Measurements from ENCODE around the gene SUSD4. TPM values are rescaled to one million over a fixed set of nuclear protein-coding genes. Genes with fewer than 3 reads are reported as not detected.

The SUSD4 gene
- total and polyA plus RNA-seq, 2 of the 4 experiments (the other 2 are of a cell fraction), result 1.8 to 2.7 TPM

DNA sequence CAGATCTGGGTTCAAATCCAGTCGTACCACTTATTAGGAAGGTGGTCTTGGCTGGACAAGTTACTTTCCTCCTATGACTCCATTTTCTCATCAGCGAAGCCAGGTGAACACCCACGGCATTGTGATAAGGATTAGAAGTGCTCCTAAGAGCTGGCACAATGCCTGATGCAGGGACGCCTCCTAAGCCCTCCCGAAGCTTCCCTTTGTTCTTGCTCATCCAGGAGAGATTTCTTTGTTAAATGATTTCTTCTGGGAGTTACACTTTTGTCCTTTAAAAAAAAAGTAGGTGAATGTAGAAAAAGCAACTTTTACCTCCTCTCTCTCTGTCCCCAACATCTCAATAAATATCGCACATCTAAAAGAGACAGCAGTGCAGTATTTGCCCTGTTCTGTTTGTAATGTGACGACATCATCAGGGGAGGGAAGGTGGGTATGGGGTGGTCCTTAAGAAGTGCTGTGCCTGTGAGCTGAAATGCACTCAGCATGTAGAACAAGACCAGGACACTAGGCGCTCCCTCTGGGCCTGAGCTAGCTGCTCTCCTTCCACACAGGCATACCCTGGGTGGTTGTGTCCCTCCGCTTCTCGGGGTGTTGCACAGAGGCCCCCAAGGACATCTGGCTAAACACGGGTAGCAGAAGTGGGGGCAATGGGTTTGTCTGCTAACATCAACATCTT is 43.9 kb downstream of the SUSD4 start:
- H4K20me1 ChIP-seq (ENCODE audit: insufficient read depth, low read length), result no peaks in the 10 kb centered on the region
- H2BK15ac ChIP-seq (ENCODE audit: low read depth, low read length), result no peak overlapping the region
- H3K79me1 ChIP-seq (ENCODE audit: low read depth in 1 of 2, low read length in 2 of 2), result no peaks in the 10 kb centered on the region
- no peak overlapping the region for H4K5ac ChIP-seq (ENCODE audit: low read depth, low read length)
- no peak for TF ChIP-seq FOS (IDR thresholded peaks at IDR 0.05; ENCODE audit: low read depth, low read length)
- TF ChIP-seq RFX5 (IDR thresholded peaks at IDR 0.05; ENCODE audit: low read depth, low read length), result no peak
- TF ChIP-seq POLR2A (IDR thresholded peaks at IDR 0.05; ENCODE audit: low read depth, low read length), result no peak
- TF ChIP-seq SMC3 (IDR thresholded peaks at IDR 0.05; ENCODE audit: low read depth, low read length), result no peak
- TF ChIP-seq MAZ (IDR thresholded peaks at IDR 0.05; ENCODE audit: borderline replicate concordance, low read depth, low read length), result no peak
- TF ChIP-seq, protein P1, sequence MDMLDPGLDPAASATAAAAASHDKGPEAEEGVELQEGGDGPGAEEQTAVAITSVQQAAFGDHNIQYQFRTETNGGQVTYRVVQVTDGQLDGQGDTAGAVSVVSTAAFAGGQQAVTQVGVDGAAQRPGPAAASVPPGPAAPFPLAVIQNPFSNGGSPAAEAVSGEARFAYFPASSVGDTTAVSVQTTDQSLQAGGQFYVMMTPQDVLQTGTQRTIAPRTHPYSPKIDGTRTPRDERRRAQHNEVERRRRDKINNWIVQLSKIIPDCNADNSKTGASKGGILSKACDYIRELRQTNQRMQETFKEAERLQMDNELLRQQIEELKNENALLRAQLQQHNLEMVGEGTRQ (IDR thresholded peaks at IDR 0.05; ENCODE audit: low read depth, low read length), result no peak
- TF ChIP-seq, protein P2, sequence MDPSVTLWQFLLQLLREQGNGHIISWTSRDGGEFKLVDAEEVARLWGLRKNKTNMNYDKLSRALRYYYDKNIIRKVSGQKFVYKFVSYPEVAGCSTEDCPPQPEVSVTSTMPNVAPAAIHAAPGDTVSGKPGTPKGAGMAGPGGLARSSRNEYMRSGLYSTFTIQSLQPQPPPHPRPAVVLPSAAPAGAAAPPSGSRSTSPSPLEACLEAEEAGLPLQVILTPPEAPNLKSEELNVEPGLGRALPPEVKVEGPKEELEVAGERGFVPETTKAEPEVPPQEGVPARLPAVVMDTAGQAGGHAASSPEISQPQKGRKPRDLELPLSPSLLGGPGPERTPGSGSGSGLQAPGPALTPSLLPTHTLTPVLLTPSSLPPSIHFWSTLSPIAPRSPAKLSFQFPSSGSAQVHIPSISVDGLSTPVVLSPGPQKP (IDR thresholded peaks at IDR 0.05; ENCODE audit: borderline replicate concordance, low read depth, low read length), result no peak
- no peak for TF ChIP-seq RAD21 (IDR thresholded peaks at IDR 0.05; ENCODE audit: low read length)
- no peak for TF ChIP-seq MXI1 (IDR thresholded peaks at IDR 0.05; ENCODE audit: borderline replicate concordance, low read depth, low read length)
- H2BK120ac ChIP-seq (ENCODE audit: low read depth, low read length), result no peak overlapping the region
- H3K9me1 ChIP-seq (ENCODE audit: insufficient read depth, low read length), result no peaks in the 10 kb centered on the region
- no peak overlapping the region for H3K4ac ChIP-seq (ENCODE audit: low read depth, low read length)
- H3K4me3 ChIP-seq (ENCODE audit: insufficient read depth, low read depth, low read length), result no peak overlapping the region
- H3K36me3 ChIP-seq (ENCODE audit: control insufficient read depth, insufficient read depth, low read length), result no peaks in the 10 kb centered on the region
- DNase-seq (no peak), ATAC-seq (ENCODE audit: low read depth) (no peak)
- no peak overlapping the region for H4K8ac ChIP-seq (ENCODE audit: low read depth in 2 of 2, low read length in 2 of 2)
- H2BK20ac ChIP-seq (ENCODE audit: low read depth, low read length), result no peak overlapping the region
- H3K14ac ChIP-seq (replicated peaks; ENCODE audit: low read depth, low read length), result no peak overlapping the region
- intact Hi-C loops (cut with micrococcal nuclease), result no loop called here
- H3K9me3 ChIP-seq (ENCODE audit: control insufficient read depth, insufficient read depth, low read length), result no peaks in the 10 kb centered on the region
- in situ Hi-C loops (cut with MboI; ENCODE audit: low sequenced_read_pairs), result no loop called here
- no peak overlapping the region for H2AK9ac ChIP-seq (replicated peaks; ENCODE audit: low read depth, low read length, poor library complexity)
- no peak overlapping the region for H2AFZ ChIP-seq (replicated peaks; ENCODE audit: low read length, poor library complexity)
- H2AK5ac ChIP-seq (ENCODE audit: low read depth, low read length), result no peak overlapping the region
- H4K91ac ChIP-seq (ENCODE audit: insufficient read depth, low read depth, low read length), result no peak overlapping the region
- dilution Hi-C loops (cut with HindIII; ENCODE audit: low sequenced_read_pairs, unreplicated experiment), result no loop called here
- peaks cover 20% of the 10 kb centered on the region for H3K27me3 ChIP-seq (ENCODE audit: control insufficient read depth, insufficient read depth, low read length)
- H3K27ac ChIP-seq (ENCODE audit: insufficient read depth, low read length), result no peak overlapping the region
- no TSS peak for BruUV-seq (replicated peaks)
- no peak overlapping the region for H3K56ac ChIP-seq (ENCODE audit: extremely low read depth, insufficient read depth, low read length)
- H3K18ac ChIP-seq (ENCODE audit: low read depth, low read length), result no peak overlapping the region
- ChIA-PET CTCF (interaction anchor here (0.5 kb wide), 1 partner anchor 184 kb away, joined by 3 read pairs; no protein-coding TSS in a partner anchor), POLR2A (ENCODE audit: unreplicated experiment) (no interaction called here)
- no CpG with 5 or more reads among the region's 11 CpGs for WGBS, 2 experiments (ENCODE audit: extremely low coverage in 2 of 2, insufficient read length in 1 of 2)
- H2BK5ac ChIP-seq (ENCODE audit: low read depth, low read length, poor library complexity, severe bottlenecking), result no peak overlapping the region
- no peak overlapping the region for H3K9ac ChIP-seq (ENCODE audit: low read depth, low read length)
- no peak overlapping the region for H3K23ac ChIP-seq (ENCODE audit: low read depth, low read length)
- H3K4me1 ChIP-seq (ENCODE audit: control insufficient read depth, insufficient read depth, low read length), result no peaks in the 10 kb centered on the region
- no peak overlapping the region for H3K4me2 ChIP-seq (ENCODE audit: low read depth, low read length)
